ENCODE results near the gene DDX1.

- TF ChIP-seq, protein P1, sequence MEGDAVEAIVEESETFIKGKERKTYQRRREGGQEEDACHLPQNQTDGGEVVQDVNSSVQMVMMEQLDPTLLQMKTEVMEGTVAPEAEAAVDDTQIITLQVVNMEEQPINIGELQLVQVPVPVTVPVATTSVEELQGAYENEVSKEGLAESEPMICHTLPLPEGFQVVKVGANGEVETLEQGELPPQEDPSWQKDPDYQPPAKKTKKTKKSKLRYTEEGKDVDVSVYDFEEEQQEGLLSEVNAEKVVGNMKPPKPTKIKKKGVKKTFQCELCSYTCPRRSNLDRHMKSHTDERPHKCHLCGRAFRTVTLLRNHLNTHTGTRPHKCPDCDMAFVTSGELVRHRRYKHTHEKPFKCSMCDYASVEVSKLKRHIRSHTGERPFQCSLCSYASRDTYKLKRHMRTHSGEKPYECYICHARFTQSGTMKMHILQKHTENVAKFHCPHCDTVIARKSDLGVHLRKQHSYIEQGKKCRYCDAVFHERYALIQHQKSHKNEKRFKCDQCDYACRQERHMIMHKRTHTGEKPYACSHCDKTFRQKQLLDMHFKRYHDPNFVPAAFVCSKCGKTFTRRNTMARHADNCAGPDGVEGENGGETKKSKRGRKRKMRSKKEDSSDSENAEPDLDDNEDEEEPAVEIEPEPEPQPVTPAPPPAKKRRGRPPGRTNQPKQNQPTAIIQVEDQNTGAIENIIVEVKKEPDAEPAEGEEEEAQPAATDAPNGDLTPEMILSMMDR (conservative IDR thresholded peaks at IDR 0.05; ENCODE audit: low read length): no peak
- TF ChIP-seq EZH2phosphoT487 (IDR thresholded peaks at IDR 0.05; ENCODE audit: borderline replicate concordance, low read depth, low read length): no peak
Observed at GRCh38 chr2:15665067-15665942, 73.6 kb downstream of the DDX1 start.
